Measurements from ENCODE around the gene FBXO17.

Gene FBXO17

GRCh38 chr19:39004403-39004802, 28.9 kb upstream of the FBXO17 start:
- TF ChIP-seq TAF1 (IDR thresholded peaks at IDR 0.05; ENCODE audit: borderline replicate concordance, insufficient read depth, low read length) (no peak), POLR2AphosphoS5 (IDR thresholded peaks at IDR 0.05; ENCODE audit: low read depth, low read length) (no peak), REST (IDR thresholded peaks at IDR 0.05; ENCODE audit: insufficient read depth in 1 of 2, low read depth in 2 of 2, low read length in 2 of 2) (no peak), FOXP2 (optimal IDR thresholded peaks at IDR 0.05; ENCODE audit: borderline replicate concordance, extremely low read depth, extremely low read length, insufficient read depth) (no peak), SIN3A (IDR thresholded peaks at IDR 0.05; ENCODE audit: borderline replicate concordance, insufficient read depth, low read length) (no peak)

- TF ChIP-seq TAF1 (IDR thresholded peaks at IDR 0.05; ENCODE audit: borderline replicate concordance, insufficient read depth, low read length), result no peak
- no peak for TF ChIP-seq POLR2AphosphoS5 (IDR thresholded peaks at IDR 0.05; ENCODE audit: low read depth, low read length)
- TF ChIP-seq SIN3A (IDR thresholded peaks at IDR 0.05; ENCODE audit: borderline replicate concordance, insufficient read depth, low read length), result no peak
- TF ChIP-seq FOXP2 (optimal IDR thresholded peaks at IDR 0.05; ENCODE audit: borderline replicate concordance, extremely low read depth, extremely low read length, insufficient read depth), result no peak
- no peak for TF ChIP-seq REST (IDR thresholded peaks at IDR 0.05; ENCODE audit: insufficient read depth in 1 of 2, low read depth in 2 of 2, low read length in 2 of 2)
Observed at GRCh38 chr19:39003796-39004195, 28.3 kb upstream of the FBXO17 start.

GRCh38 chr19:39003188-39003587, 27.6 kb upstream of the FBXO17 start:
- no peak for TF ChIP-seq SIN3A (IDR thresholded peaks at IDR 0.05; ENCODE audit: borderline replicate concordance, insufficient read depth, low read length)
- no peak for TF ChIP-seq FOXP2 (optimal IDR thresholded peaks at IDR 0.05; ENCODE audit: borderline replicate concordance, extremely low read depth, extremely low read length, insufficient read depth)
- TF ChIP-seq TAF1 (IDR thresholded peaks at IDR 0.05; ENCODE audit: borderline replicate concordance, insufficient read depth, low read length), result no peak

GRCh38 chr19:39001041-39001440, 25.5 kb upstream of the FBXO17 start:
- TF ChIP-seq REST (IDR thresholded peaks at IDR 0.05; ENCODE audit: insufficient read depth in 1 of 2, low read depth in 2 of 2, low read length in 2 of 2) (no peak), POLR2AphosphoS5 (IDR thresholded peaks at IDR 0.05; ENCODE audit: low read depth, low read length) (no peak), FOXP2 (optimal IDR thresholded peaks at IDR 0.05; ENCODE audit: borderline replicate concordance, extremely low read depth, extremely low read length, insufficient read depth) (no peak), TAF1 (IDR thresholded peaks at IDR 0.05; ENCODE audit: borderline replicate concordance, insufficient read depth, low read length) (no peak), SIN3A (IDR thresholded peaks at IDR 0.05; ENCODE audit: borderline replicate concordance, insufficient read depth, low read length) (no peak)

GRCh38 chr19:38993271-38993670, 17.7 kb upstream of the FBXO17 start:
- no peak for TF ChIP-seq POLR2AphosphoS5 (IDR thresholded peaks at IDR 0.05; ENCODE audit: low read depth, low read length)
- no peak for TF ChIP-seq TAF1 (IDR thresholded peaks at IDR 0.05; ENCODE audit: borderline replicate concordance, insufficient read depth, low read length)
- TF ChIP-seq REST (IDR thresholded peaks at IDR 0.05; ENCODE audit: insufficient read depth in 1 of 2, low read depth in 2 of 2, low read length in 2 of 2), result no peak
- no peak for TF ChIP-seq FOXP2 (optimal IDR thresholded peaks at IDR 0.05; ENCODE audit: borderline replicate concordance, extremely low read depth, extremely low read length, insufficient read depth)
- no peak for TF ChIP-seq SIN3A (IDR thresholded peaks at IDR 0.05; ENCODE audit: borderline replicate concordance, insufficient read depth, low read length)

All from PFSK-1 (cell line).